HG03342 (cell line): ENCODE results near the gene DNAL1.

Experiments used
- ATAC-seq: cut with Tn5 transposase; IDR thresholded peaks from one replicate; pipeline ENCODE4 v1.9.1; 2021; ENCODE audit warnings: mild to moderate bottlenecking, moderate library complexity; ENCODE audit not compliant: unreplicated experiment

Gene DNAL1

GRCh38 chr14:73741876-73742519 lies 97.2 kb downstream of the DNAL1 start:
- no peak for ATAC-seq

DNA sequence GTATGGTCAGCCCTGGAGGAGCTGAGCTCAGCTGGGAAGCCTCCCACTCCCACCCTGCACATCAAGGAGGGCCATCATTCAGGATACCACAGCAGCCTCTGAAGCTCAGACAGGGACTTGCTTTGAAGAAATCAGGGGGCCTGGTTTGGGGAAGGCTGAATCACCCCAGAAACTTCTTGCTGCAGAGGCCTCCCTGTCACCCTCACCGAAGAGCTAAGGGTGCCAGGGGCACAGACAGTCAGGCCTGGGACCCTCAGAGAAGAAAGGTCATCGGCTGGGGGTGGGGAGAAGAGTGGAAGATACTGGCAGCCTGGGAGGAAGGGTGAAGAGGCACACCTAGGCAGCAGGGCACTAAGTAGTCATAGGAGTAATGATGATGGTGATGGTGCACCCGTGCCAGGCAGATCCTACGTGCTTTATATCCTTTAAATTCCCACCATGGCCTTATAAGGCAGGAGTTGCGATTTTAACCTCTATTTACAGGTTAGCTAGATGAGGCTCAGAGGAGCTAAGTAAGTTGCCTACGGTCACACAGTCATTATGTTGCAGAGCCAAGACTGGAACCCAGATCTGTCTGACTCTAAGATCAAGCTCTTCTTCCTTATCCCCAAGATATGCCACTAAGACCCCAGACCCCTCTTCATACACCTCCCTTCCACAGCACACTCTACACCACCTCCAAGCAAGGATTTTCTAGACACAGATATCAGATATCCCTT lies 97.9 kb downstream of the DNAL1 start:
- ATAC-seq: no peak

- ATAC-seq: peak; percentile 41
Observed at GRCh38 chr14:73743431-73743931, 98.7 kb downstream of the DNAL1 start.

DNA sequence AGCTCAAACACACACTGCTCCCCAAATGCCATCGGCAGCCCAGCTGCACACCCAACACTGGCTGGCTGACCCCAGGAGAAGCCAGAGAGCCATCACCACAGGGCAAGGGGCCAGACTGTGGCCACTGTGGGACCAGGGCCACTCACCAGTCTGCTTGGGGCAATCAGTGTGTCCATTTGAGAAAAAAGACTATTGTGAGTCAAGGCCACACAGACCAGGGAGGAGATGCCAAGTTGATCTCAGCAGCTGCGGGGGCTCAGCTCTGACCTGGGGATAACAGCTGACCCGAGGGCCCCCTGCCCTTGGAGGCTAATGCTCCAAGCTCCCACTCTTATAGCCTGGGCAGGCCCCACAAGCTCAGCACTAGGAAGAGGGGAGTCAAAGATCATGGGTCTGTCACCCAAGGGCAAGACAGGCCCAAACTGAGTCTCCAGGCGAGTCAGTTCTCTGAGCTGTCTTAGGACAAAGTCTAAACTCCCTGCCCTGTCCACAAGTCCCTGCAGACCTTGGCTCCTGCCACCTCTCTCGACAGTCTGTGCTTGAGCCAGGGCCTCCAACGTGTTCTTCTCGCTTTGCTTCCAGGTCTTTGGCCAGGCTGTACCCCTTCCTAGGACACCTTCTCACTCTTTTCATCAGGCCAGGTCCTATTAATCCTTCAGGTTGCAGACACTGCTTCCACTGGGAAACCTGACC lies 99.5 kb downstream of the DNAL1 start:
- no peak for ATAC-seq

GRCh38 chr14:73744874-73745529 lies 100.2 kb downstream of the DNAL1 start:
- no peak for ATAC-seq

- no peak for ATAC-seq
Observed at GRCh38 chr14:73745571-73746519, 101.1 kb downstream of the DNAL1 start.

GRCh38 chr14:73746520-73747378 lies 102.0 kb downstream of the DNAL1 start:
- no peak for ATAC-seq

GRCh38 chr14:73747379-73748211 lies 102.8 kb downstream of the DNAL1 start:
- no peak for ATAC-seq

- no peak for ATAC-seq
Observed at GRCh38 chr14:73748858-73749357, 104.1 kb downstream of the DNAL1 start.

DNA sequence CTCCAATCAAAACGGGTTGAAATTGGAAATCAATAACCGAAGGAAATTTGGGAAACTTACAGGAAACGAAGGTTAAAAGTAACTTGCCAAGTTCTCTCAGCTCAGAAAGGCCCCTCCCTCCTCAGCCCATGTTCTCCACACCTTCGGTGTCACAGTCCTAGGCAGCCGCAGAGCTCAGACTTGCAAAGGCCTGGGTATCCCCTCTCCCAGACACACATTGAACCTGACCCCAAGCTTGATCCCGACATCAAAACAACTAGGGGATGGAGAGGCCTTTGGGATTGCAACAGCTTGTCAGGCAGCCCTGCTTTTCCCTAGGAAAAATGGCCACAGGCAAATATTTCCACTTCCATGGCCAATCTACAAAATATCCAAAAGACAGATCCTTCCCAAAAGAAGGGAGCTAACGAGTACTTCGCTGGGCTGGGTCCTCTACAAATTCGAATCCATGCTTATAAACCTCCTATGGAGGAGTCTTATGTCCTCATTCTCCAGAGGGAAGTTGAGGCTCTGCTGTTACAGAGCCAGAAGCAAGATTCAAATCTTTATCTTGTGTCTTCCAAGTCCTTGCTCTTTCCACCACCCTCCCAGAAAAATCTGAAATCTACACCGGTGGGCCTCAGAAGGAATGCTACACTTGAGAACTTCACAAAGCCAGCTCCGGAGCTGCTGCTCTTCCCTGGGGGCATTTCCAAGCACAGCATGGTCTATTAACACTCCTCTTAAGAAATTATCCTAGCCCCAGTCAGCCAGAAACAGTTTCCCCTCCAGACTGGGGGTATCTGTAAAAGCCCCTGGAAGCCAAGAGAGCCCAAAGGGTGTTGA lies 105.1 kb downstream of the DNAL1 start:
- ATAC-seq: no peak

- no peak for ATAC-seq
Observed at GRCh38 chr14:73750531-73750901, 105.7 kb downstream of the DNAL1 start.

DNA sequence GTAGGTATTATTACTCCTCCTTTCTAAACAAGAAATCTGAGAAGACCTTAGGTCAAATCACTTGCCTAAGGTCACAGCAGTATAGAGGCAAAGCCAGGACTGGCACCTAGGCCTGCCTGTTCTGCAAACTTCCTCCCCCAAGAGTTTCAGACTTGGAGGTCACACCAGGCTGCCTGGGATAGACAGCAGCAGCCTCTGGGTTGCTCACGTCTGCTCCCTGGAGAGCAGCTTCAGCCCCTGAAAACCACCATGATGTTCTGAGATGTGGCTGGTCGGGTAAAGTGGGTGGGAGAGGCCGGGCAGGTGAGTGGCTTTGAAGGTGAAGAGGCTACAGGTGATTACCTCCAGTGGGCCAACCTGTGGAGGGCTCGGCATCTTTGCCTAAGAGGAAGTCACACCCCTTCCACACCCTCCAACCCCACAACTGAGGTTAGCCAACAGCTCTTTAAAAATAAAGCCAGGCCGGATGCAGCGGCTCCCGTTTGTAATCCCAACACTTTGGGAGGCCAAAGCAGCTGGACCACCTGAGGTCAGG lies 106.4 kb downstream of the DNAL1 start:
- no peak for ATAC-seq

- ATAC-seq: no peak
Observed at GRCh38 chr14:73752297-73752992, 107.7 kb downstream of the DNAL1 start.
